PC-3 (cell line): ENCODE data around the gene MBNL3. TPM values are rescaled to one million over a fixed set of nuclear protein-coding genes. Genes with fewer than 3 reads are reported as not detected.

Experiments used
- ATAC-seq: fragments of 200-7000 bp; cut with Tn5 transposase; 2 replicates; pipeline ENCODE4 v1.9.1; 2020; ENCODE audit warnings: mild to moderate bottlenecking, moderate library complexity
- BruUV-seq: library from RNA; stranded (reverse); fragments of 400-500 nt; replicated peaks from 2 replicates; lab custom pipeline; 2021; lab: Mats Ljungman, UMichigan
- CTCF ChIA-PET: fragments of 300-600 bp; sonication (Branson Sonifier 250); formaldehyde crosslinking; loops from one replicate; lab custom pipeline; 2022; ENCODE audit warnings: antibody characterized with exemption; lab: Charles Lee
- POLR2A ChIA-PET: fragments of 300-600 bp; sonication (Branson Sonifier 250); formaldehyde crosslinking; loops from one replicate; lab custom pipeline; 2022; ENCODE audit warnings: antibody characterized with exemption; ENCODE audit not compliant: unreplicated experiment; lab: Charles Lee
- DNase-seq: peaks from one replicate; pipeline ENCODE4 v3.0.0-alpha.2; 2015
- H2AFZ ChIP-seq: fragments of 300-600 bp; sonication (generic); 2 replicates; pipeline ENCODE4 v1.6.0; 2016; ENCODE audit warnings: antibody characterized with exemption, low read length
- H3F3A ChIP-seq: fragments of 300-600 bp; sonication (generic); one replicate; pipeline ENCODE4 v1.6.0; 2017; ENCODE audit warnings: antibody characterized with exemption, low read length, control low read depth, mild to moderate bottlenecking; ENCODE audit not compliant: unreplicated experiment
- H3K27ac ChIP-seq: fragments of 300-600 bp; sonication (generic); 2 replicates; pipeline ENCODE4 v1.5.1; 2016; ENCODE audit warnings: mild to moderate bottlenecking, low read length
- H3K27me3 ChIP-seq: fragments of 300-600 bp; sonication (generic); 2 replicates; pipeline ENCODE4 v1.6.1; 2016; ENCODE audit warnings: low read length, mixed read lengths
- H3K36me3 ChIP-seq: fragments of 300-600 bp; sonication (generic); 2 replicates; pipeline ENCODE4 v1.6.1; 2016; ENCODE audit warnings: low read depth, mixed run types, low read length, mixed read lengths
- H3K4me1 ChIP-seq: fragments of 300-600 bp; sonication (generic); 2 replicates; pipeline ENCODE4 v1.5.1; 2016; ENCODE audit warnings: low read length; ENCODE audit not compliant: insufficient read depth
- H3K4me2 ChIP-seq: fragments of 300-600 bp; sonication (generic); 2 replicates; pipeline ENCODE4 v1.6.0; 2016; ENCODE audit warnings: low read length
- H3K4me3 ChIP-seq: fragments of 300-600 bp; sonication (generic); 2 replicates; pipeline ENCODE4 v1.5.1; 2016; ENCODE audit warnings: mild to moderate bottlenecking, low read length, mixed read lengths
- H3K79me2 ChIP-seq: fragments of 300-600 bp; sonication (generic); 2 replicates; pipeline ENCODE4 v1.6.1; 2017; ENCODE audit warnings: low read length, mixed read lengths
- H3K9ac ChIP-seq: fragments of 300-600 bp; sonication (generic); 2 replicates; pipeline ENCODE4 v1.6.0; 2016; ENCODE audit warnings: mild to moderate bottlenecking, low read length
- H3K9me2 ChIP-seq: fragments of 300-600 bp; sonication (generic); replicated peaks from 2 replicates; pipeline ENCODE4 v1.6.1; 2016; ENCODE audit warnings: mixed run types, low read length, mixed read lengths
- H3K9me3 ChIP-seq: fragments of 300-600 bp; sonication (generic); 2 replicates; pipeline ENCODE4 v1.6.1; 2016; ENCODE audit warnings: low read length, mixed read lengths
- H4K20me1 ChIP-seq: fragments of 300-600 bp; sonication (generic); 2 replicates; pipeline ENCODE4 v1.6.1; 2016; ENCODE audit warnings: low read length, mixed read lengths
- CTCF ChIP-seq: fragments of 300-600 bp; sonication (generic); conservative IDR thresholded peaks from 2 replicates; pipeline ENCODE4 v1.5.1; 2017; ENCODE audit warnings: antibody characterized with exemption, low read depth, mild to moderate bottlenecking, low read length
- EZH2 ChIP-seq: fragments of 300-600 bp; sonication (generic); IDR thresholded peaks from one replicate; pipeline ENCODE4 v1.6.1; 2017; ENCODE audit warnings: antibody characterized with exemption, mild to moderate bottlenecking, low read length; ENCODE audit not compliant: unreplicated experiment
- EZH2phosphoT487 ChIP-seq: fragments of 300-600 bp; sonication (generic); IDR thresholded peaks from 2 replicates; pipeline ENCODE4 v1.6.1; 2018; ENCODE audit warnings: mild to moderate bottlenecking, antibody characterized with exemption, low read length, borderline replicate concordance
- intact Hi-C: fragments of 100-400 bp; cut with micrococcal nuclease; formaldehyde crosslinking; loops from 2 replicates; pipeline ENCODE4 v1.9.0; 2023
- total RNA-seq: library from RNA; depleted of rRNA; stranded (reverse); fragments of >200 nt; gene quantifications from 2 replicates; pipeline ENCODE4 v1.2.3, GENCODE V29; 2014

The MBNL3 gene
- total RNA-seq, 1 experiment from 2014 or later, result 4.4 TPM

GRCh38 chrX:132389480-132389879, 99.4 kb downstream of the MBNL3 start:
- ATAC-seq (no peak), DNase-seq (no peak)
- Histone ChIP-seq H3K4me3 (no peak overlapping the region), H3K9ac (no peak overlapping the region), H3K4me1 (no peaks in the 10 kb centered on the region), H3K27ac (no peak overlapping the region), H3K79me2 (no peaks in the 10 kb centered on the region), H2AFZ (no peak overlapping the region), H3K4me2 (no peak overlapping the region), H3K9me2 (no peaks in the 10 kb centered on the region), H3K36me3 (no peaks in the 10 kb centered on the region), H3K27me3 (no peaks in the 10 kb centered on the region), H3F3A (no peaks in the 10 kb centered on the region), H4K20me1 (no peaks in the 10 kb centered on the region), H3K9me3 (no peaks in the 10 kb centered on the region)
- POLR2A ChIA-PET, result no interaction called here
- intact Hi-C loops, result no loop called here
- BruUV-seq, result no TSS peak
- TF ChIP-seq EZH2 (no peak), CTCF (no peak), EZH2phosphoT487 (no peak)
- CTCF ChIA-PET, result interaction anchor here (0.6 kb wide), 1 partner anchor 129 kb away, joined by 3 read pairs; no protein-coding TSS in a partner anchor

- Histone ChIP-seq H3K27me3 (no peaks in the 10 kb centered on the region), H3K36me3 (no peaks in the 10 kb centered on the region), H3K4me3 (no peak overlapping the region), H3K9me2 (no peaks in the 10 kb centered on the region), H4K20me1 (no peaks in the 10 kb centered on the region), H3K4me2 (no peak overlapping the region), H3K27ac (no peak overlapping the region), H3F3A (no peaks in the 10 kb centered on the region), H3K4me1 (no peaks in the 10 kb centered on the region), H3K9me3 (no peaks in the 10 kb centered on the region), H2AFZ (no peak overlapping the region), H3K79me2 (no peaks in the 10 kb centered on the region), H3K9ac (no peak overlapping the region)
- no peak for ATAC-seq
- intact Hi-C loops, result no loop called here
- no TSS peak for BruUV-seq
- CTCF ChIA-PET, result no interaction called here
- no peak for TF ChIP-seq EZH2phosphoT487
- no peak for TF ChIP-seq EZH2
- no peak for TF ChIP-seq CTCF
- DNase-seq, result no peak
- POLR2A ChIA-PET, result no interaction called here
Observed at GRCh38 chrX:132388371-132388770, 100.5 kb downstream of the MBNL3 start.

- H3K27me3 ChIP-seq, result no peaks in the 10 kb centered on the region
- TF ChIP-seq EZH2 (no peak), CTCF (no peak), EZH2phosphoT487 (no peak)
- DNase-seq (no peak), ATAC-seq (no peak)
- H2AFZ ChIP-seq, result no peak overlapping the region
- H3K4me2 ChIP-seq, result no peak overlapping the region
- H4K20me1 ChIP-seq, result no peaks in the 10 kb centered on the region
- no peaks in the 10 kb centered on the region for H3K9me3 ChIP-seq
- no peaks in the 10 kb centered on the region for H3K4me1 ChIP-seq
- no TSS peak for BruUV-seq
- H3K79me2 ChIP-seq, result no peaks in the 10 kb centered on the region
- H3K36me3 ChIP-seq, result no peaks in the 10 kb centered on the region
- no peak overlapping the region for H3K9ac ChIP-seq
- POLR2A ChIA-PET, result no interaction called here
- H3K4me3 ChIP-seq, result no peak overlapping the region
- intact Hi-C loops, result no loop called here
- no peaks in the 10 kb centered on the region for H3F3A ChIP-seq
- CTCF ChIA-PET, result no interaction called here
- no peak overlapping the region for H3K27ac ChIP-seq
- H3K9me2 ChIP-seq, result no peaks in the 10 kb centered on the region
Observed at GRCh38 chrX:132384301-132384700, 104.5 kb downstream of the MBNL3 start.
